ENCODE results near the gene SLC13A2. TPM values are rescaled to one million over a fixed set of nuclear protein-coding genes. Genes with fewer than 3 reads are reported as not detected.

The SLC13A2 gene
- total and polyA plus RNA-seq, 9 of the 15 experiments (the other 6 are each of a cell fraction or from before 2014, with no cell fraction given), result 0.13 TPM; not detected in 8

DNA sequence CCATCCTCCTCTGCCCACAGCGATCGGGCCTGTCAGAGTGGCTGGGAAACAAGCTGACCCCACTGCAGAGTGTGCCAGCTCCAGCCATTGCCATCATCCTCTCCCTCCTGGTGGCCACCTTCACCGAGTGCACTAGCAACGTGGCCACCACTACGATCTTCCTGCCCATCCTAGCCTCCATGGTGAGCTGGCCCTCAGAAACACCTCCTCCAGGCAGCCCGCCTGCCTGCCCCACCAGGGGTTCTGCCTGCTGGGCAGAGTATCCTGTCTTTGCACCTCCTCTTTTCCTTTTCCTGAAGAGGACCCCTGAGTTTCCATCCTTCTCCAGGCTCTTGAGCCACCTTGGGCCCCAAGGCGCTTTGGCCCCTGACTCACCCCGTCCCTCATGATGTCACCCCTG lies 22.2 kb downstream of the SLC13A2 start:
- H3K9me3 ChIP-seq (replicated peaks; ENCODE audit: control insufficient read depth, insufficient read depth, low read depth, low read length), result no peaks in the 10 kb centered on the region

More for the DNA sequence above, 22.2 kb downstream of the SLC13A2 start:
- Histone ChIP-seq H4K20me1 (replicated peaks; ENCODE audit: control insufficient read depth, insufficient read depth, low read length) (peaks cover 13% of the 10 kb centered on the region; the same call in 1 of the 2 replicates), H3K36me3 (ENCODE audit: control insufficient read depth, insufficient read depth, low read length) (no peaks in the 10 kb centered on the region), H3K9me1 (ENCODE audit: control insufficient read depth, insufficient read depth, low read length) (no peaks in the 10 kb centered on the region), H3K79me2 (ENCODE audit: control insufficient read depth, insufficient read depth, low read length) (no peaks in the 10 kb centered on the region), H3K9ac (ENCODE audit: insufficient read depth in 1 of 2, low read depth in 2 of 2, low read length in 2 of 2) (no peak overlapping the region), H3K27me3 (ENCODE audit: control insufficient read depth in 2 of 2, insufficient read depth in 2 of 2, low read length in 2 of 2) (peaks cover 4 to 39% of the 10 kb centered on the region in 2 experiments; a peak in 4 of 5 replicates), H2AFZ (ENCODE audit: low read depth, low read length) (no peak overlapping the region), H3K4me2 (ENCODE audit: insufficient read depth, low read length) (no peak overlapping the region), H3K4me1 (replicated peaks in 1 of 2; ENCODE audit: control insufficient read depth in 2 of 2, insufficient read depth in 2 of 2, low read length in 2 of 2) (peaks cover 0 to 10% of the 10 kb centered on the region in 2 experiments; a peak in 1 of 5 replicates), H3K27ac (ENCODE audit: extremely low read depth, low read depth, low read length) (no peak overlapping the region), H3K4me3 (no peak overlapping the region)
- BruUV-seq (replicated peaks), result no TSS peak
- ChIA-PET CTCF (ENCODE audit: low intra/inter-chr PET ratio) (interaction anchor here (0.5 to 4.5 kb wide), 3 partner anchors 19 to 118 kb away, joined by 3 to 69 read pairs (median 16); partner anchors contain the start of gene RSKR), POLR2A (interaction anchor here (0.6 to 1.2 kb wide), 3 partner anchors 36 to 54 kb away, joined by 3 read pairs; no protein-coding TSS in a partner anchor)
- WGBS (ENCODE audit: insufficient coverage, low coverage, missing lambda C conversion rate), result 9% methylated on average over 8 of the region's 8 CpGs
- ATAC-seq, result no peak
- intact Hi-C loops (cut with micrococcal nuclease), result loop anchor here (2.0 kb wide), 1 partner anchor 117 kb away; no protein-coding TSS in a partner anchor
- TF ChIP-seq ZFP36 (IDR thresholded peaks at IDR 0.05; ENCODE audit: low read depth, low read length, partially characterized antibody) (peak; percentile 84), SAFB (IDR thresholded peaks at IDR 0.05; ENCODE audit: borderline replicate concordance, low read depth, low read length) (no peak), FOXA3 (CRISPR knock-in tag; conservative IDR thresholded peaks at IDR 0.05 in 1 of 2, IDR thresholded peaks at IDR 0.05 in 1 of 2) (no peak), CBFB (CRISPR knock-in tag; IDR thresholded peaks at IDR 0.05) (no peak), MCM7 (IDR thresholded peaks at IDR 0.05) (no peak), C11orf30 (IDR thresholded peaks at IDR 0.05; ENCODE audit: low read depth) (no peak), ZNF121 (CRISPR knock-in tag; conservative IDR thresholded peaks at IDR 0.05) (no peak), ATF3 (IDR thresholded peaks at IDR 0.05) (0 out of 2 replicates have a peak, but pooled peaks have one; percentile 13), ATF3 (CRISPR knock-in tag; conservative IDR thresholded peaks at IDR 0.05) (no peak), GTF3C2 (IDR thresholded peaks at IDR 0.05; ENCODE audit: borderline replicate concordance, extremely low read depth, insufficient read length) (no peak)
- DNase-seq (ENCODE audit: extremely low read depth in 1 of 4, low spot score in 3 of 4), result no peak
- no peak for FAIRE-seq
- in situ Hi-C loops (cut with MboI), result loop anchor here (5.0 kb wide), 1 partner anchor 42 kb away; no protein-coding TSS in a partner anchor
